Mammary epithelial cell (primary cell): ENCODE data around the gene BRINP1.

Experiments used
- CTCF ChIP-seq, 2 donors: IDR thresholded peaks in 1 of 2; conservative IDR thresholded peaks in 1 of 2; 2 replicates each; pipeline ENCODE4 v1.5.1; 2011 to 2012; ENCODE audit warnings: inconsistent platforms in 2 of 2, low read length in 2 of 2, mild to moderate bottlenecking in 2 of 2, control low read depth in 1 of 2, low read depth in 1 of 2; ENCODE audit not compliant: insufficient read depth in 1 of 2; ENCODE audit errors: extremely low read depth in 1 of 2
- EZH2 ChIP-seq: IDR thresholded peaks from 2 replicates; pipeline ENCODE4 v1.6.1; 2012; ENCODE audit warnings: low read length, inconsistent platforms, borderline replicate concordance

GRCh38 chr9:119278171-119278570 is 91.1 kb downstream of the BRINP1 start:
- no peak for TF ChIP-seq CTCF (conservative IDR thresholded peaks at IDR 0.05 in 1 of 2, IDR thresholded peaks at IDR 0.05 in 1 of 2; ENCODE audit: extremely low read depth in 1 of 2, insufficient read depth in 1 of 2, low read depth in 1 of 2, low read length in 2 of 2)
- TF ChIP-seq EZH2, result no peak
